ENCODE data around the gene KCTD17. TPM values are rescaled to one million over a fixed set of nuclear protein-coding genes. Genes with fewer than 3 reads are reported as not detected.

KCTD17 gene
- total and polyA plus RNA-seq, 2 of the 13 experiments (the other 11 are each of a cell fraction or from before 2014, with no cell fraction given), result 5.3 to 11.7 TPM

DNA sequence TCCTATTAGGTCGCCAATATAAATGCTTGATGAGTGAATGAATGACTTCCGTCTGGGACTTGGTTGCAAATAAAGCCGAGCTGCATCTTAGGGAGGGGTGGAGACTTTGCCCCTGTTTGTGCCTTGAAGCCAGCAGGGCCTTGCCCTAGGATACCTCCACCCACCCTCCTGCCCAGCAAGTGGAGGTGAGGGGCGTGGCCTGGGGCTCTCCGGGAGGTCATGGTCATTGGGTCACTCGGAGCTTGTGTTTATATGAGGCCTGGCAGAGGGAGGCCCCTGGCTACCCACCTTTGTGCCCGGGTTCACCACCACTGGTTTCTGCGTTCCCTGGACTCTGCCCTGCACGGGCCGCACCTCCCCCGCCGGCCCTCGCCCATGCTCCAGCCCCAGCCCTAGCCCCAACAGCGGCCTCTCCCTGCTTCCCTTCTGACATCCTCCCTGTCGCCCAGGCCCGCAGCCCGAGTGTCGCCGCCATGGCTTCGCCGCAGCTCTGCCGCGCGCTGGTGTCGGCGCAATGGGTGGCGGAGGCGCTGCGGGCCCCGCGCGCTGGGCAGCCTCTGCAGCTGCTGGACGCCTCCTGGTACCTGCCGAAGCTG, 27.7 kb upstream of the KCTD17 start (continued):
- TF ChIP-seq, protein P1, sequence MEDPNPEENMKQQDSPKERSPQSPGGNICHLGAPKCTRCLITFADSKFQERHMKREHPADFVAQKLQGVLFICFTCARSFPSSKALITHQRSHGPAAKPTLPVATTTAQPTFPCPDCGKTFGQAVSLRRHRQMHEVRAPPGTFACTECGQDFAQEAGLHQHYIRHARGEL (CRISPR knock-in tag; IDR thresholded peaks at IDR 0.05), result 0 out of 2 replicates have a peak, but pooled peaks have one; percentile 9
- TF ChIP-seq BRD4 (CRISPR knock-in tag; IDR thresholded peaks at IDR 0.05), result 0 out of 2 replicates have a peak, but pooled peaks have one; percentile 26
- TF ChIP-seq ZBTB7A (CRISPR knock-in tag; IDR thresholded peaks at IDR 0.05), result 0 out of 2 replicates have a peak, but pooled peaks have one; percentile 20
- TF ChIP-seq AGO2 (optimal IDR thresholded peaks at IDR 0.05; ENCODE audit: low read depth, low read length), result peak; percentile 98
- TF ChIP-seq ZNF33A (CRISPR knock-in tag; IDR thresholded peaks at IDR 0.05; ENCODE audit: borderline replicate concordance), result no peak
- peak; percentile 46; the same call in 1 of the 2 replicates for TF ChIP-seq BORCS8-MEF2B (CRISPR knock-in tag; IDR thresholded peaks at IDR 0.05)
- TF ChIP-seq FOXK1 (CRISPR knock-in tag; IDR thresholded peaks at IDR 0.05; ENCODE audit: borderline replicate concordance, low read depth), result peak; percentile 83; the same call in 1 of the 2 replicates
- peak; percentile 61 for TF ChIP-seq POLR2G (IDR thresholded peaks at IDR 0.05; ENCODE audit: low read depth, low read length)
- TF ChIP-seq ZFP36L2 (CRISPR knock-in tag; IDR thresholded peaks at IDR 0.05), result no peak
- no peak for TF ChIP-seq ZNF510 (CRISPR knock-in tag; IDR thresholded peaks at IDR 0.05; ENCODE audit: low read depth)
- no peak for TF ChIP-seq PHF5A (CRISPR knock-in tag; IDR thresholded peaks at IDR 0.05; ENCODE audit: low read depth, unreplicated experiment)
- 0 out of 2 replicates have a peak, but pooled peaks have one; percentile 8 for TF ChIP-seq KDM1A (CRISPR knock-in tag; IDR thresholded peaks at IDR 0.05)
- TF ChIP-seq, protein P2, sequence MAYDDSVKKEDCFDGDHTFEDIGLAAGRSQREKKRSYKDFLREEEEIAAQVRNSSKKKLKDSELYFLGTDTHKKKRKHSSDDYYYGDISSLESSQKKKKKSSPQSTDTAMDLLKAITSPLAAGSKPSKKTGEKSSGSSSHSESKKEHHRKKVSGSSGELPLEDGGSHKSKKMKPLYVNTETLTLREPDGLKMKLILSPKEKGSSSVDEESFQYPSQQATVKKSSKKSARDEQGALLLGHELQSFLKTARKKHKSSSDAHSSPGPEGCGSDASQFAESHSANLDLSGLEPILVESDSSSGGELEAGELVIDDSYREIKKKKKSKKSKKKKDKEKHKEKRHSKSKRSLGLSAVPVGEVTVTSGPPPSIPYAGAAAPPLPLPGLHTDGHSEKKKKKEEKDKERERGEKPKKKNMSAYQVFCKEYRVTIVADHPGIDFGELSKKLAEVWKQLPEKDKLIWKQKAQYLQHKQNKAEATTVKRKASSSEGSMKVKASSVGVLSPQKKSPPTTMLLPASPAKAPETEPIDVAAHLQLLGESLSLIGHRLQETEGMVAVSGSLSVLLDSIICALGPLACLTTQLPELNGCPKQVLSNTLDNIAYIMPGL (CRISPR knock-in tag; IDR thresholded peaks at IDR 0.05; ENCODE audit: borderline replicate concordance in 1 of 2, low read depth in 1 of 2), result peak in 1 of 2 experiments; percentile 32; a peak in 1 of 4 replicates
- no peak for TF ChIP-seq GABPA (IDR thresholded peaks at IDR 0.05; ENCODE audit: low read depth, low read length)
- TF ChIP-seq GABPA (CRISPR knock-in tag; IDR thresholded peaks at IDR 0.05; ENCODE audit: low read depth), result peak; percentile 55; the same call in 1 of the 2 replicates
- peak; percentile 60; the same call in 1 of the 2 replicates for TF ChIP-seq MEF2D (CRISPR knock-in tag; IDR thresholded peaks at IDR 0.05)
- TF ChIP-seq ZC3H13 (CRISPR knock-in tag; IDR thresholded peaks at IDR 0.05), result 0 out of 2 replicates have a peak, but pooled peaks have one; percentile 67
- TF ChIP-seq HOXA5 (CRISPR knock-in tag; IDR thresholded peaks at IDR 0.05), result peak; percentile 68
- TF ChIP-seq AHR (CRISPR knock-in tag; IDR thresholded peaks at IDR 0.05), result 0 out of 2 replicates have a peak, but pooled peaks have one; percentile 53
- TF ChIP-seq MBD4 (IDR thresholded peaks at IDR 0.05; ENCODE audit: borderline replicate concordance, low read length), result no peak
- no peak for TF ChIP-seq HHEX (CRISPR knock-in tag; IDR thresholded peaks at IDR 0.05)
- TF ChIP-seq ESRRA (CRISPR knock-in tag; IDR thresholded peaks at IDR 0.05; ENCODE audit: low read depth), result peak; percentile 90
- peak; percentile 18 for TF ChIP-seq HNRNPLL (IDR thresholded peaks at IDR 0.05; ENCODE audit: low read depth, low read length, poor library complexity, severe bottlenecking)
- peak; percentile 99 for TF ChIP-seq ZBTB38 (CRISPR knock-in tag; IDR thresholded peaks at IDR 0.05)
- peak; percentile 91 for TF ChIP-seq AKAP8 (CRISPR knock-in tag; IDR thresholded peaks at IDR 0.05)
- TF ChIP-seq, protein P3, sequence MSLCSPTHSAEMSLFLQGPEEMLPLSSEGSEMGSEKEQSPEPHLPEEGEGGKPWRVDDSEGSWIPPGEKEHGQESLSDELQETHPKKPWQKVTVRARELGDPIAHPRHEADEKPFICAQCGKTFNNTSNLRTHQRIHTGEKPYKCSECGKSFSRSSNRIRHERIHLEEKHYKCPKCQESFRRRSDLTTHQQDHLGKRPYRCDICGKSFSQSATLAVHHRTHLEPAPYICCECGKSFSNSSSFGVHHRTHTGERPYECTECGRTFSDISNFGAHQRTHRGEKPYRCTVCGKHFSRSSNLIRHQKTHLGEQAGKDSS (CRISPR knock-in tag; IDR thresholded peaks at IDR 0.05; ENCODE audit: borderline replicate concordance, low read depth), result peak; percentile 72; the same call in 1 of the 2 replicates
- TF ChIP-seq, protein P4, sequence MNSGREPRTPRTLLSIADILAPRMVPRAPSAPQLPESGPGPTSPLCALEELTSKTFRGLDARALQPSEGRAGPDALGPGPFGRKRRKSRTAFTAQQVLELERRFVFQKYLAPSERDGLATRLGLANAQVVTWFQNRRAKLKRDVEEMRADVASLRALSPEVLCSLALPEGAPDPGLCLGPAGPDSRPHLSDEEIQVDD (CRISPR knock-in tag; IDR thresholded peaks at IDR 0.05; ENCODE audit: borderline replicate concordance), result 0 out of 2 replicates have a peak, but pooled peaks have one; percentile 11
- no peak for TF ChIP-seq KAT7 (CRISPR knock-in tag; IDR thresholded peaks at IDR 0.05; ENCODE audit: borderline replicate concordance)
- peak; percentile 68; the same call in 1 of the 2 replicates for TF ChIP-seq ZBTB20 (CRISPR knock-in tag; IDR thresholded peaks at IDR 0.05; ENCODE audit: borderline replicate concordance, low read depth)
